NK-92 treated with Interleukin-12 subunit alpha and Interleukin-12 subunit beta, amount 100 ng/mL, for 24 hours (cell line): Measurements from ENCODE around the gene S100A11.
"Not testable (repeated sequence)": the region's sequence is repeated elsewhere in the genome, so short reads cannot be mapped to it uniquely, and the experiment has no call there.

Experiments
- DNase-seq: peaks from one replicate; lab custom pipeline; 2025; lab: John Stamatoyannopoulos, UW

The S100A11 gene

GRCh38 chr1:152036267-152037216, at the start of gene S100A11:
Gene S100A11 (minus strand): TSS chr1:152037004. CDS start chr1:152036915, 89 bp downstream.
- DNase-seq: peak; percentile 49

- DNase-seq: no peak
Measured at GRCh38 chr1:152084853-152085252, 48.0 kb upstream of the S100A11 start.

GRCh38 chr1:152081026-152081425, 44.2 kb upstream of the S100A11 start:
- not testable (repeated sequence) for DNase-seq

GRCh38 chr1:152080494-152080893, 43.7 kb upstream of the S100A11 start:
- not testable (repeated sequence) for DNase-seq

GRCh38 chr1:152078831-152079441, 42.1 kb upstream of the S100A11 start:
- DNase-seq: no peak

- no peak for DNase-seq
Measured at GRCh38 chr1:152072311-152072710, 35.5 kb upstream of the S100A11 start.

- DNase-seq: no peak
Measured at GRCh38 chr1:152071123-152071522, 34.3 kb upstream of the S100A11 start.

GRCh38 chr1:152067929-152068328, 31.1 kb upstream of the S100A11 start:
- DNase-seq: no peak

- DNase-seq: no peak
Measured at GRCh38 chr1:152067150-152067549, 30.3 kb upstream of the S100A11 start.

- DNase-seq: no peak
Measured at GRCh38 chr1:152061952-152062351, 25.1 kb upstream of the S100A11 start.

- no peak for DNase-seq
Measured at GRCh38 chr1:152053375-152053774, 16.6 kb upstream of the S100A11 start.

- DNase-seq: peak; percentile 67
Measured at GRCh38 chr1:152052606-152053005, 15.8 kb upstream of the S100A11 start.

GRCh38 chr1:152050886-152051675, 14.3 kb upstream of the S100A11 start:
- no peak for DNase-seq

- DNase-seq: no peak
Measured at GRCh38 chr1:152049291-152050083, 12.7 kb upstream of the S100A11 start.

- DNase-seq: peak; percentile 88
Measured at GRCh38 chr1:152048416-152049009, 11.7 kb upstream of the S100A11 start.

GRCh38 chr1:152047730-152048415, 11.1 kb upstream of the S100A11 start:
- DNase-seq: peak; percentile 99

GRCh38 chr1:152047413-152047729, 10.6 kb upstream of the S100A11 start:
- no peak for DNase-seq

GRCh38 chr1:152044386-152044785, 7.6 kb upstream of the S100A11 start:
- no peak for DNase-seq

- DNase-seq: no peak
Measured at GRCh38 chr1:152043870-152044269, 7.1 kb upstream of the S100A11 start.

GRCh38 chr1:152042030-152042429, 5.2 kb upstream of the S100A11 start:
- no peak for DNase-seq

- no peak for DNase-seq
Measured at GRCh38 chr1:152039886-152040285, 3.1 kb upstream of the S100A11 start.
